Dermis microvascular lymphatic vessel endothelial cell (primary cell): Measurements from ENCODE around the gene FAM89B. TPM values are rescaled to one million over a fixed set of nuclear protein-coding genes. Genes with fewer than 3 reads are reported as not detected.
"Not testable (repeated sequence)": the region's sequence is repeated elsewhere in the genome, so short reads cannot be mapped to it uniquely, and the experiment has no call there.

Experiments
- DNase-seq, 2 donors: peaks; one replicate each; pipeline versions ENCODE4 v3.0.0 to v3.0.0-alpha.2; 2010; ENCODE audit warnings: low read depth in 2 of 2
- total RNA-seq: library from RNA; depleted of rRNA; stranded (reverse); fragments of >200 nt; gene quantifications from 2 replicates; pipeline ENCODE4 v1.2.1, GENCODE V29; 2014

FAM89B gene
- total RNA-seq, result 12.2 and 23.8 TPM in 2 replicates

- peak; percentile 48 to 86 for DNase-seq
These were observed at the start of gene FAM89B for GRCh38 chr11:65572356-65573051. Gene FAM89B, plus strand, starts transcription at chr11:65572538. Its CDS starts 132 bp downstream, at chr11:65572670.

DNA sequence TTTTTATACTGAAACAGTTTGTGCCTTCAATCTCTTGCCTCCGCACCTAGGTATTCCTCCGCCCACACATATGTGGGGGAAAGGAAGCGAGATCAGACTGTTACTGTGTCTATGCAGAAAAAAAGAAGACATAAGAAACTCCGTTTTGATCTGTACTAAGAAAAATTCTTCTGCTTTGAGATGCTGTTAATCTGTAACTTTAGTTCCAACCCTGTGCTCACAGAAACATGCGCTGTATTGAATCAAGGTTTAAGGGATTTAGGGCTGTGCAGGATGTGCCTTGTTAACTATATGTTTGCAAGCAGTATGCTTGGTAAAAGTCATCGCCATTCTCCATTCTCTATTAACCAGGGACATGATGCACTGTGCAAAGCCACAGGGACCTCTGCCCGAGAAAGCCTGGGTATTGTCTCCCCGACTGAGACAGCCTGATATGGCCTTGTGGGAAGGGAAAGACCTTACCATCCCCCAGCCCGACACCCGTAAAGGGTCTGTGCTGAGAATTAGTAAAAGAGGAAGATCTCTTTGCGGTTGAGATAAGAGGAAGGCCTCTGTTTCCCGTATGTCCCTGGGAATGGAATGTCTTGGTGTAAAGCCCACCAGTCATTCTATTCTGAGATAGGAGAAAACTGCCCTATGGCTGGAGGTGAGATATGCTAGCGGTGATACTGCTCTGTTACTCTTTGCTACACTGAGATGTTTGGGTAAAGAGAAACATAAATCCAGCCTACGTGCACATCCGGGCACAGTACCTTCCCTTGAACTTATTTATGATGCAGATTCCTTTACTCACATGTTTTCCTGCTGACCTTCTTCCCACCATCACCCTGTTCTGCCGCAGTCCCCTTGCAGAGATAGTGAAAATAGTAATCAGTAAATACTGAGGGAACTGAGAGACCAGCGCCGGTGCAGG lies 49.4 kb upstream of the FAM89B start:
- DNase-seq, result not testable (repeated sequence)

GRCh38 chr11:65523631-65523968 lies 48.7 kb upstream of the FAM89B start:
- not testable (repeated sequence) for DNase-seq

- no peak for DNase-seq
These were observed 48.2 kb upstream of the FAM89B start for GRCh38 chr11:65524014-65524740.

- peak in 1 of 2 donors; percentile 85 for DNase-seq
These were observed 47.4 kb upstream of the FAM89B start, which contains the start of gene SCYL1 for GRCh38 chr11:65524741-65525545. Gene SCYL1, plus strand, starts transcription at chr11:65525083. Its CDS starts 71 bp downstream, at chr11:65525154.

GRCh38 chr11:65525546-65526480 lies 46.5 kb upstream of the FAM89B start:
- DNase-seq, result no peak

DNA sequence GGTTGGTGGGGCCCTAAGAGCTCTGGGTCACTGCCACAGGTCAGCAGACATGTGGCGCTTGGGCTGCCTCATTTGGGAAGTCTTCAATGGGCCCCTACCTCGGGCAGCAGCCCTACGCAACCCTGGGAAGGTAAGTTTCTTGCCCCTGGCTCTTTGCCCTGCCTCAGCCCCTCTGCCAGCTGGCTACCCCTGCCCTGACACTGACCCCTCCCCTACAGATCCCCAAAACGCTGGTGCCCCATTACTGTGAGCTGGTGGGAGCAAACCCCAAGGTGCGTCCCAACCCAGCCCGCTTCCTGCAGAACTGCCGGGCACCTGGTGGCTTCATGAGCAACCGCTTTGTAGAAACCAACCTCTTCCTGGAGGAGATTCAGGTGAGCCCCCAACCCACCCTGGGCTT lies 45.6 kb upstream of the FAM89B start:
- no peak for DNase-seq

- no peak for DNase-seq
These were observed 43.5 kb upstream of the FAM89B start for GRCh38 chr11:65528819-65529350.

GRCh38 chr11:65529475-65530156 lies 42.7 kb upstream of the FAM89B start:
- no peak for DNase-seq

DNA sequence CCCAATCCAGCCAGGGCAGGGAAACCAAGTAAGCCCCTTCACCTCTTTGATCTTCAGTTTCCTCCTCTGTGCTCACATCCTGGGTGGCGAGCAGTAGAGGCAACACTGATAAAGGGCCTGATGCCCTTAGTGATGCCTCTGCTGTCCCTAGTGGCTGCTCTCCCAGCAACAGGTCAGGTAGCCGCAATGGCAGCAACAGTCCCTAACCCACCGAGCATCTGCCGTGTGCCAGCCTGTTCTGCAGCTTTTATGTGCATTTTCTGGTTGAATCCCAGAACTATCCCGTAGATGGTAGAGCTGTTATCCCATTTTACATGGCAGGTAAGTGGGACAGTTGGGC lies 42.2 kb upstream of the FAM89B start:
- no peak for DNase-seq

GRCh38 chr11:65532388-65533064 lies 39.8 kb upstream of the FAM89B start:
- no peak for DNase-seq

DNA sequence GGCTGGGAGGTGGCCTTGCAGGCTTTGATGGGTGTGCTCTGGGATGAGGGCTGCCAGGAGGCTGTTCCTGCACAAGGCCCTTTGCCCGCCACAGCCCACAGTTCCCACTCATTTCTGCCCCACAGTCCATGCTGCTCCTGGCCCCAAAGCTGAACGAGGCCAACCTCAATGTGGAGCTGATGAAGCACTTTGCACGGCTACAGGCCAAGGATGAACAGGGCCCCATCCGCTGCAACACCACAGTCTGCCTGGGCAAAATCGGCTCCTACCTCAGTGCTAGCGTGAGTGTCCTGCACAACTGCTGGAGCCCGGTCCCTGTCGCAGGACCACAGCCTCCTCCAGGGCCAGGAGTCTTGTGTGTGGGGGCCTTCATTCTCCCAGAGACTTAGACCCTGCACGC lies 37.2 kb upstream of the FAM89B start:
- no peak for DNase-seq

GRCh38 chr11:65536412-65537295 lies 35.7 kb upstream of the FAM89B start:
- DNase-seq, result no peak

DNA sequence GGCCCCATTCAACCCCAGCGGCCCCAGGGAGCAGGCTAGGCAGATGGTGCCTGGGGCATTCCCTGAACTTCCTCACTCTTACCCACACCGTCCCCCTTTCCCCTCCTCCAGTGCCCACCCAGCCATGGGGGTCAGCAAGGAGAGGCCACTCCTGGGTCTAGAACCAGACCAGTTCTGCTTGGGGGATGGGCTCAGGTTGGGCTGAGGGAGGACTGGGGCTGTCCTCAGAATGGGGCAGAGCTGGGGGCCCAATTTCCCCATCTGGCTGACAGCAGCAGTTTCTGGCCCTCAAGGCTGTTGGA lies 35.1 kb upstream of the FAM89B start:
- DNase-seq, result no peak

DNA sequence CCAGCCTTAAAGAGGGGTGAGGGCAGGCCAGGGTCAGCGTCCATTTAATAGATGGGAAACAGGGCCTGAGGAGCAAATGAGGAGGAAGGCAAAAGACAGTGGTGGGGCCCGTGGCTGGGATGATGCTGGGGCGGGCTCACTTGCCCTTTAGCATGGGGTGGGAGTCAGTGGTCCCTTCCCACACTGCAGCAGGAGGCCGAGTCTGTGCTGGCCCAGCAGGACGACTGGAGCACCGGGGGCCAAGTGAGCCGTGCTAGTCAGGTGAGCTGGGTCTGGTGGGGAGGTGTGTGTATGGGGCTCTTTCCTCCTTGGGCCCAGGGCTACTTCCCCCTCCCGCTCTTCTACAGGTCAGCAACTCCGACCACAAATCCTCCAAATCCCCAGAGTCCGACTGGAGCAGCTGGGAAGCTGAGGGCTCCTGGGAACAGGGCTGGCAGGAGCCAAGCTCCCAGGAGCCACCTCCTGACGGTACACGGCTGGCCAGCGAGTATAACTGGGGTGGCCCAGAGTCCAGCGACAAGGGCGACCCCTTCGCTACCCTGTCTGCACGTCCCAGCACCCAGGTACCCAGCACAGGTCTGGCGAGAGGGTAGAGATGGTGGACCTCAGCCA lies 34.6 kb upstream of the FAM89B start:
- no peak for DNase-seq

GRCh38 chr11:65538232-65538914 lies 34.0 kb upstream of the FAM89B start:
- no peak for DNase-seq
